GM23248 (cell line): ENCODE results near the gene RNF169. TPM values are rescaled to one million over a fixed set of nuclear protein-coding genes. Genes with fewer than 3 reads are reported as not detected.

ENCODE experiments used
- DNase-seq: peaks from one replicate; pipeline ENCODE4 v3.0.0-alpha.2; 2015
- H2AFZ ChIP-seq: fragments of 200-600 bp; sonication (generic); 2 replicates; pipeline ENCODE4 v1.6.1; 2016; ENCODE audit warnings: antibody characterized with exemption
- H3F3A ChIP-seq: fragments of 200-600 bp; sonication (generic); 2 replicates; pipeline ENCODE4 v1.6.1; 2016; ENCODE audit warnings: mild to moderate bottlenecking, antibody characterized with exemption, mixed run types; ENCODE audit not compliant: insufficient read depth
- H3K27ac ChIP-seq: fragments of 200-600 bp; sonication (generic); 2 replicates; pipeline ENCODE4 v1.5.1; 2016; ENCODE audit warnings: mild to moderate bottlenecking
- H3K27me3 ChIP-seq: fragments of 200-600 bp; sonication (generic); replicated peaks from 2 replicates; pipeline ENCODE4 v1.6.1; 2016; ENCODE audit warnings: mild to moderate bottlenecking; ENCODE audit not compliant: insufficient read depth
- H3K36me3 ChIP-seq: fragments of 200-600 bp; sonication (generic); 2 replicates; pipeline ENCODE4 v1.6.1; 2016; ENCODE audit warnings: low read depth, mild to moderate bottlenecking
- H3K4me1 ChIP-seq: fragments of 200-600 bp; sonication (generic); 2 replicates; pipeline ENCODE4 v1.6.1; 2016; ENCODE audit warnings: mild to moderate bottlenecking; ENCODE audit not compliant: insufficient read depth
- H3K4me2 ChIP-seq: fragments of 200-600 bp; sonication (generic); one replicate; pipeline ENCODE4 v1.6.1; 2016; ENCODE audit warnings: mild to moderate bottlenecking; ENCODE audit not compliant: unreplicated experiment
- H3K4me3 ChIP-seq: fragments of 200-600 bp; sonication (generic); 2 replicates; pipeline ENCODE4 v1.5.1; 2016; ENCODE audit warnings: mild to moderate bottlenecking
- H3K79me2 ChIP-seq: fragments of 200-600 bp; sonication (generic); 2 replicates; pipeline ENCODE4 v1.6.1; 2016; ENCODE audit warnings: mild to moderate bottlenecking; ENCODE audit not compliant: insufficient read depth
- H3K9ac ChIP-seq: fragments of 200-600 bp; sonication (generic); 2 replicates; pipeline ENCODE4 v1.6.1; 2016; ENCODE audit warnings: mild to moderate bottlenecking
- H3K9me2 ChIP-seq: fragments of 200-600 bp; sonication (generic); 2 replicates; pipeline ENCODE4 v1.6.1; 2016; ENCODE audit warnings: mixed run types, mild to moderate bottlenecking, moderate library complexity; ENCODE audit not compliant: insufficient read depth
- H3K9me3 ChIP-seq: fragments of 200-600 bp; sonication (generic); one replicate; pipeline ENCODE4 v1.6.1; 2017; ENCODE audit warnings: low read depth
- H4K20me1 ChIP-seq: fragments of 200-600 bp; sonication (generic); 2 replicates; pipeline ENCODE4 v1.6.0; 2016; ENCODE audit not compliant: insufficient read depth
- EZH2 ChIP-seq: fragments of 200-600 bp; sonication (generic); IDR thresholded peaks from 2 replicates; pipeline ENCODE4 v1.6.1; 2018; ENCODE audit warnings: antibody characterized with exemption, mild to moderate bottlenecking; ENCODE audit not compliant: insufficient read depth, poor library complexity, severe bottlenecking
- EZH2phosphoT487 ChIP-seq: fragments of 200-600 bp; sonication (generic); IDR thresholded peaks from 2 replicates; pipeline ENCODE4 v1.6.1; 2018; ENCODE audit warnings: antibody characterized with exemption, moderate library complexity, mild to moderate bottlenecking, low read depth; ENCODE audit not compliant: insufficient read depth
- WGBS, 2 experiments: methylation state at CpG; one replicate each; pipeline ENCODE4 v1.1.6; 2015 to 2017; ENCODE audit warnings: low lambda C conversion rate in 2 of 2, low coverage in 1 of 2; ENCODE audit errors: missing lambda C conversion rate in 2 of 2; 5-methylcytosine and 5-hydroxymethylcytosine counted together
- in situ Hi-C: fragments of 300-500 bp; cut with MboI; formaldehyde crosslinking; loops from 2 replicates; pipeline ENCODE4 v1.15.0; 2020
- polyA plus RNA-seq: library from polyadenylated mRNA; unstranded; fragments of >200 nt; fragmentation: Nextera tagmentation; extraction: Ambion mirVana; gene quantifications from 2 replicates; pipeline ENCODE4 v1.2.1, GENCODE V29; 2016
- total RNA-seq: library from RNA; depleted of rRNA; stranded (reverse); fragments of >200 nt; shearing (Covaris generic); gene quantifications from 2 replicates; pipeline ENCODE4 v1.2.3, GENCODE V29; 2014

RNF169 gene
- total and polyA plus RNA-seq, 2 experiments from 2014 or later: 0.79 to 15.8 TPM

- peak overlapping the region; percentile 58 for H2AFZ ChIP-seq
- no peaks in the 10 kb centered on the region for H3K36me3 ChIP-seq
- in situ Hi-C loops: loop anchor here (10.0 kb wide), 1 partner anchor 256 kb away; no protein-coding TSS in a partner anchor
- peaks cover 6% of the 10 kb centered on the region; the same call in 1 of the 2 replicates for H3K4me1 ChIP-seq
- no peaks in the 10 kb centered on the region for H3K9me3 ChIP-seq
- no peaks in the 10 kb centered on the region for H3F3A ChIP-seq
- peak; percentile 72 for DNase-seq
- TF ChIP-seq EZH2: no peak
- TF ChIP-seq EZH2phosphoT487: no peak
- no peak overlapping the region for H3K4me2 ChIP-seq
- no peak overlapping the region for H3K4me3 ChIP-seq
- H3K27ac ChIP-seq: no peak overlapping the region
- no peaks in the 10 kb centered on the region for H3K27me3 ChIP-seq
- no peak overlapping the region for H3K9ac ChIP-seq
- WGBS, 2 experiments: 34% methylated on average over 8 of the region's 8 CpGs
- no peaks in the 10 kb centered on the region for H3K79me2 ChIP-seq
- H4K20me1 ChIP-seq: no peaks in the 10 kb centered on the region
- no peaks in the 10 kb centered on the region for H3K9me2 ChIP-seq
These were observed 38.2 kb upstream of the RNF169 start for GRCh38 chr11:74710281-74710938.

DNA sequence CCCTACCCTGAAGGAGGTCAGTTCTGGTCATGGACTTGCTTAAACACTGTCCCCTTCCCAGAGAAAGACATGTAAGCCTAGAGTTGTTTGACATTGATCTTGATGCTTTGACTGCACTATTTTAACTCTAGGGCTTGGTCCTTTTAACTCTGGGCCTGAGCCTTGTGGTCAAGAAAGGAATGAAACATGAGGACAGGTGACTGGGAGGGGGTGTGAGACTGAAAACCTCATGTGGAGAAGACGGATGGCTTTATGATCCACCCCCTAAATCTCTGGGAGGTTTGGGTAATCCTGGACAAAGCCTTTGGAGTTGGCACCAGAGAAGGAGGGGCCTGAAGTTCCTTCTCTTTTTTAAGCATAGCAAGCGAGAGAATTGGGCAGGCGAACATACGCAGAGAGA lies 35.0 kb upstream of the RNF169 start:
- peaks cover 6% of the 10 kb centered on the region; the same call in 1 of the 2 replicates for H3K4me1 ChIP-seq
- TF ChIP-seq EZH2: no peak
- TF ChIP-seq EZH2phosphoT487: no peak
- H2AFZ ChIP-seq: no peak overlapping the region
- no peaks in the 10 kb centered on the region; the same call in 1 of the 2 replicates for H3K27me3 ChIP-seq
- H3K4me2 ChIP-seq: no peak overlapping the region
- H3K9me3 ChIP-seq: no peaks in the 10 kb centered on the region
- no peaks in the 10 kb centered on the region for H3K36me3 ChIP-seq
- DNase-seq: no peak
- H3F3A ChIP-seq: no peaks in the 10 kb centered on the region
- 51 to 61% methylated on average over 4 of the region's 4 CpGs for WGBS, 2 experiments
- no peak overlapping the region for H3K9ac ChIP-seq
- no peaks in the 10 kb centered on the region for H4K20me1 ChIP-seq
- no peak overlapping the region for H3K4me3 ChIP-seq
- no peaks in the 10 kb centered on the region for H3K79me2 ChIP-seq
- H3K9me2 ChIP-seq: no peaks in the 10 kb centered on the region
- in situ Hi-C loops: loop anchor here (10.0 kb wide), 1 partner anchor 259 kb away; no protein-coding TSS in a partner anchor
- H3K27ac ChIP-seq: no peak overlapping the region

DNA sequence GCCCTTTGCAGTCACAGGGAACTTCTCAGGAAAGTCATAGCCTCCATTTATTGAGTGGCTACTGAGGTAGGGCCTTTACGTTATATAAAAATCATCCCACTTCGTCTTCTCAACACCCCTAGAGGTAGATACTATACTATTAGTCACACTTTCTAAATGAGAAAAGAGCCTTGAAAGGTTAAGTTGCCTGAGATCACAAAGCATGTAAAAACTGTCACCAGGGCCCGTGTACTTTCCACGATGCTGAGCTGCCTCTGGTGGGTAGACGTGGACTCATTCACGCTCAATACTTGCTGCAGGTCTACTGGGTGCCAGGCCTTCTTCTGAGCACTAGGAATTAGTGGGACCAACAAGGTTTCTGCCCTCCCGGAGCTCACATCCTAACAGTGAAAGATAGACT lies 33.7 kb upstream of the RNF169 start:
- in situ Hi-C loops: loop anchor here (10.0 kb wide), 1 partner anchor 260 kb away; no protein-coding TSS in a partner anchor
- Histone ChIP-seq H2AFZ (no peak overlapping the region), H3K79me2 (no peaks in the 10 kb centered on the region), H3K36me3 (no peaks in the 10 kb centered on the region), H3K9ac (no peak overlapping the region), H3K4me3 (no peak overlapping the region), H3F3A (no peaks in the 10 kb centered on the region), H4K20me1 (no peaks in the 10 kb centered on the region), H3K4me1 (peaks cover 6% of the 10 kb centered on the region; the same call in 1 of the 2 replicates), H3K9me3 (no peaks in the 10 kb centered on the region), H3K27me3 (no peaks in the 10 kb centered on the region; the same call in 1 of the 2 replicates), H3K4me2 (no peak overlapping the region), H3K9me2 (no peaks in the 10 kb centered on the region), H3K27ac (no peak overlapping the region)
- 83 to 86% methylated on average over 7 of the region's 7 CpGs for WGBS, 2 experiments
- DNase-seq: no peak
- TF ChIP-seq EZH2phosphoT487 (no peak), EZH2 (no peak)

DNA sequence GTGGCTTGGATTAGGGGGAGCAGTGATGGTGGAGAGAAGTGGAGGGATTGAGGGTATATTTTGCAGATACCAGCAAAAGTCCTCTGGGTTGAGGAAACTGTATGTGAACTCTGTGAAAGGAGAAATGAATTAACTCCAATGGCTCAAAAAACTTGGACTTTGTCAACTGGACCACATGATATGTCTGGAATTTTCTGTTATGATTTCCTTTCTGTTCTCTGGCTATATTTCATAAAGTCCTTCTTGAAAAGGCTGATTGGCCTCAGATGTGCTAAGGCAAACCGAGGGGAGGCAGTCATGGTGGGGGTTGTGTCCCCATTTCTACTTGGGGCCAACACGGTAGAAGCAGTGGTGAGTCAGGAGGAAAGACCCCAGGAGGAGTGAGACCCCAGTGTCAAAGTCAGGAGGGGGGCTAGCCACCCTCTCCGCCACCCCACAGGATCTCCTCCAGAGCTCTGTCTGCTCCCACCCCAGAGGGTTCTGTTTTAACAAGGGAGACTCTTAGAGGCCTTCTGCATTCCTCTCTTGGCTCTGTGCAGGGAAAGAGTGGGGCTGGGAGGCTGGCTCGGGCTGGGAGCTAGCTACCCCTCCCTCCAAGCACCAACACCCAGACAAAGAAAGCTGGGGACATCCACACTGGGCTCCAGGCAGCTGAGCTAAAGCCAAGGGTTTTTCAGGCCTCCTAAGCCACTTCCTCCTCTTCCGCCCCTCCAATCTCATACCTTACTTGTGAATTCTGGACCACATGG lies 31.3 kb upstream of the RNF169 start:
- WGBS, 2 experiments: 43 to 59% methylated on average over 4 to 5 of the region's 5 CpGs
- Histone ChIP-seq H3K9me3 (no peaks in the 10 kb centered on the region), H3K36me3 (no peaks in the 10 kb centered on the region), H2AFZ (no peak overlapping the region), H3K4me2 (no peak overlapping the region), H3K9ac (no peak overlapping the region), H3K9me2 (no peaks in the 10 kb centered on the region), H3F3A (no peaks in the 10 kb centered on the region), H3K27ac (no peak overlapping the region), H3K4me1 (no peaks in the 10 kb centered on the region), H3K79me2 (no peaks in the 10 kb centered on the region), H3K27me3 (no peaks in the 10 kb centered on the region; the same call in 1 of the 2 replicates), H3K4me3 (no peak overlapping the region), H4K20me1 (no peaks in the 10 kb centered on the region)
- TF ChIP-seq EZH2phosphoT487 (no peak), EZH2 (no peak)
- DNase-seq: no peak
- in situ Hi-C loops: loop anchor here (10.0 kb wide), 1 partner anchor 263 kb away; no protein-coding TSS in a partner anchor
